Heart left ventricle (tissue), 16 donors: Measurements from ENCODE around the gene LAMA2. TPM values are rescaled to one million over a fixed set of nuclear protein-coding genes. Genes with fewer than 3 reads are reported as not detected.

Source experiments
- ATAC-seq, 4 donors: fragments of 200-7000 bp; cut with Tn5 transposase; one replicate each; pipeline ENCODE4 v1.9.1; 2020 to 2022; ENCODE audit warnings: moderate library complexity in 4 of 4, mild to moderate bottlenecking in 3 of 4, moderate number of reproducible peaks in 1 of 4
- DNase-seq, 5 donors: peaks; one replicate each; pipeline ENCODE4 v3.0.0-alpha.2; 2020
- H3K27ac ChIP-seq, 12 donors: fragments of 200-600 bp; sonication (generic) in 4 of 12; one replicate each; pipeline versions ENCODE4 v1.5.0 to v1.8.0; 2016 to 2022; ENCODE audit warnings: mild to moderate bottlenecking in 2 of 12
- H3K27me3 ChIP-seq, 9 donors: fragments of 200-600 bp; sonication (generic) in 2 of 9; one replicate each; pipeline versions ENCODE4 v1.5.1 to v1.8.0; 2016 to 2022; ENCODE audit warnings: mild to moderate bottlenecking in 3 of 9
- H3K36me3 ChIP-seq, 9 donors: fragments of 200-600 bp; sonication (generic) in 2 of 9; one replicate each; pipeline versions ENCODE4 v1.5.0 to v1.8.0; 2018 to 2022; ENCODE audit warnings: mild to moderate bottlenecking in 2 of 9
- H3K4me1 ChIP-seq, 12 donors: fragments of 200-600 bp; sonication (generic) in 4 of 12; one replicate each; pipeline versions ENCODE4 v1.5.0 to v1.8.0; 2016 to 2022; ENCODE audit warnings: mild to moderate bottlenecking in 3 of 12
- H3K4me3 ChIP-seq, 12 donors: fragments of 200-600 bp; sonication (generic) in 4 of 12; one replicate each; pipeline versions ENCODE4 v1.5.0 to v1.8.0; 2017 to 2022; ENCODE audit warnings: mild to moderate bottlenecking in 9 of 12, moderate library complexity in 4 of 12
- H3K9me3 ChIP-seq, 12 donors: fragments of 200-600 bp; sonication (generic) in 4 of 12; one replicate each; pipeline versions ENCODE4 v1.5.0 to v1.8.0; 2016 to 2022; ENCODE audit warnings: mild to moderate bottlenecking in 1 of 12
- POLR2A ChIP-seq, 2 donors: fragments of 450-650 bp; IDR thresholded peaks; one replicate each; pipeline ENCODE4 v1.6.1; 2017; ENCODE audit warnings: antibody characterized with exemption in 2 of 2, mild to moderate bottlenecking in 2 of 2, moderate library complexity in 2 of 2
- WGBS, 4 donors: extraction: QIAGEN DNeasy Blood & Tissue Kit in 2 of 4; methylation state at CpG; one replicate each; pipeline versions ENCODE4 v1.1.5 to v1.1.7; 2013 to 2018; 5-methylcytosine and 5-hydroxymethylcytosine counted together
- intact Hi-C, 10 donors: fragments of 100-400 bp; cut with DNase I; formaldehyde crosslinking; loops; one replicate each; pipeline versions ENCODE4 v1.11.1 to v1.14.2; 2022
- polyA plus RNA-seq, 2 donors: library from polyadenylated mRNA; stranded (reverse); fragments of 200-250 nt; gene quantifications; one replicate each; pipeline ENCODE4 v1.2.3, GENCODE V29; 2013
- total RNA-seq, 9 donors: library from RNA; depleted of rRNA in 2 of 9; stranded (reverse); fragments of >200 nt in 2 of 9; fragmentation: NEBNext Ultra II Directional in 3 of 9; extraction: Animal tissue kit (Norgen Biotek cat#: 25700) in 3 of 9; gene quantifications; one replicate each; pipeline versions ENCODE4 v1.1.0 to v1.2.4, GENCODE V29; 2016 to 2023
- TF ChIP-seq, protein P1 (sequence below), 12 donors: fragments of 200-600 bp; sonication (generic) in 4 of 12; IDR thresholded peaks; one replicate each; pipeline versions ENCODE4 v1.5.0 to v1.8.0; 2018 to 2022; ENCODE audit warnings: antibody characterized with exemption in 12 of 12, mild to moderate bottlenecking in 5 of 12
- donor health status: ischemic (EF 13 %, LVEDD 7.1; RV severe dilation, severe dysfunction).
- donor health status: healthy with polysubstance abuse.
- donor health status: DM: no; HTN: yes; CAD: no.
- donor health status: DM: no; HTN: no; CAD: no.
- donor health status: ischemic (EF 25% LVEDD 6.9; RV normal size, moderate dysfunction).
- donor health status: ischemic (EF 25% LVEDD 5.7; RV mildly dilated, moderate dysfunction).
- donor health status: healthy.
- donor health status: DM: yes; HTN: yes; CAD: no.
- donor health status: ischemic (EF 35%, LVEDD 5.7; RV mildly dilated, moderate dysfunction).
- donor health status: nonischemic (EF 11% LVEDD 7.7; RV severe dilation, severe dysfunction).
- donor health status: DM: yes; HTN: yes; CAD: no.
- donor health status: PGD.
- donor health status: ischemic (EF 29% LVEDD 5.4; RV normal size, mild dysfunction).
- donor health status: nonischemic (EF 23%, LVEDD 6.1; RV moderate dilation, normal function).

The LAMA2 gene
- total and polyA plus RNA-seq, 11 donors = 34.8 to 299 (median 206) TPM

DNA sequence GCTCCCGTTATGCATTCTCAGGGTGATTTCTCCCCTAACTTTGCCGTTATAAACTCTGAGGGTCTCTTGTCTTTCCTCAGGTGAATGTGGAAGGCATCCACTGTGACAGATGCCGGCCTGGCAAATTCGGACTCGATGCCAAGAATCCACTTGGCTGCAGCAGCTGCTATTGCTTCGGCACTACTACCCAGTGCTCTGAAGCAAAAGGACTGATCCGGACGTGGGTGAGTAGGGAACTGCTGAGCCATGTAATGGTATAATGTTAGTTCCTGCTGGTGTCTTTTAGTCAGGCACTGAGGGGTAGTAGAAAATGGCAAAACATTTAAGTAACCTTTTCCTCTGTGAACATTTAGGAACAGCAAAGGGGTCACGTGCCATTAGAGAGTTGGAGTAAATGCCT is 431.6 kb downstream of the LAMA2 start:
- H3K27me3 ChIP-seq = no peaks in the 10 kb centered on the region
- DNase-seq (peak in 4 of 5 donors; percentile 38 to 69 (median 44)), ATAC-seq (peak; percentile 65 to 87 (median 80))
- H3K4me3 ChIP-seq = no peak overlapping the region
- H3K27ac ChIP-seq = peak overlapping the region in 7 of 12 donors; percentile 2 to 35 (median 5)
- H3K9me3 ChIP-seq = no peaks in the 10 kb centered on the region
- TF ChIP-seq, protein P1, sequence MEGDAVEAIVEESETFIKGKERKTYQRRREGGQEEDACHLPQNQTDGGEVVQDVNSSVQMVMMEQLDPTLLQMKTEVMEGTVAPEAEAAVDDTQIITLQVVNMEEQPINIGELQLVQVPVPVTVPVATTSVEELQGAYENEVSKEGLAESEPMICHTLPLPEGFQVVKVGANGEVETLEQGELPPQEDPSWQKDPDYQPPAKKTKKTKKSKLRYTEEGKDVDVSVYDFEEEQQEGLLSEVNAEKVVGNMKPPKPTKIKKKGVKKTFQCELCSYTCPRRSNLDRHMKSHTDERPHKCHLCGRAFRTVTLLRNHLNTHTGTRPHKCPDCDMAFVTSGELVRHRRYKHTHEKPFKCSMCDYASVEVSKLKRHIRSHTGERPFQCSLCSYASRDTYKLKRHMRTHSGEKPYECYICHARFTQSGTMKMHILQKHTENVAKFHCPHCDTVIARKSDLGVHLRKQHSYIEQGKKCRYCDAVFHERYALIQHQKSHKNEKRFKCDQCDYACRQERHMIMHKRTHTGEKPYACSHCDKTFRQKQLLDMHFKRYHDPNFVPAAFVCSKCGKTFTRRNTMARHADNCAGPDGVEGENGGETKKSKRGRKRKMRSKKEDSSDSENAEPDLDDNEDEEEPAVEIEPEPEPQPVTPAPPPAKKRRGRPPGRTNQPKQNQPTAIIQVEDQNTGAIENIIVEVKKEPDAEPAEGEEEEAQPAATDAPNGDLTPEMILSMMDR (IDR thresholded peaks at IDR 0.05) = no peak
- TF ChIP-seq POLR2A (IDR thresholded peaks at IDR 0.05) = no peak
- intact Hi-C loops = no loop called here
- H3K4me1 ChIP-seq = peaks cover 0 to 25% (median 9%) of the 10 kb centered on the region in 12 donors
- H3K36me3 ChIP-seq = peaks cover 0 to 97% (median 30%) of the 10 kb centered on the region in 9 donors
- WGBS, 4 donors = 51 to 66% (median 53%) methylated on average over 9 of the region's 9 CpGs

DNA sequence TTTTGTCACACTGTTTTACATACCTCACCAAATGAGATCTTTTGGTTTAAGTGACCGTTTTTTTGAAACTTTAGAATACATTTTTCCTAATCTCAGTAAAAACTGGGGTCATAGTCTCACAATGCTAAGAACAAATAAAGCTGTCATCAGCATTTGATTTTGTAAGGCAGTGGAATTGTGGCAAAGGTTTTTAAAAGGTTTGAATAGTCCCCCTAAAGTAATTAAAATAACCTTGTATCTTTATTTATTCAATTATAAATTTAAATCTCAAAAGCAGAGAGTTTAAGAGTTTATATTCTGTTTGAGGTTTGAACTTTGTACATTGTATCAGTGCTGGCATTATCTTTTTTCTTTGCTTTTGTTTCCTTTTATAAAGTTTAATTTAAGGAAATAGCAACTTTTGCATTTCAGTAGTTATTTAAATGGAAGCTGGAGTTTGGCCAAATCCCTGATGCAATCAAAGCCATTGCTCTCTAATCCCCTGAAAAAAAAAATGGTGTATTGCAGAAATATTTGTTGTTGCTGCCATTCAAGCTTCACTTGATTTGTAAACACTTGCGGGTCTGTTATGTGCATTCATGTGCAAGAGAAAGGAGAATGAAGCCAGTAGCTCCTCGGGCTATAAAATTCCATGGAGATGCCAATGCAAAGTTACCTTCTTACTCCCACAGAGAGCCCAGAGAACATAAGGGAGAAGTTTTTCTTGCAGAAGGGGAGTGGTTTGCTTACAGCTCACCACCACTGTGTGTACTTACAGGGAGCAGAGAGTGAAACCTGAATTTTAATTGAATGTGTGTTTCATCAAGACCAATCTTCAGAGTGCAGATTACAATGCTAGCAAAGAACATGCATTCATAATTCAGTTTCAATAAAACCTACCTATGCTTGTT is 435.2 kb downstream of the LAMA2 start:
- DNase-seq = no peak
- Histone ChIP-seq H3K27ac (no peak overlapping the region), H3K36me3 (peaks cover 3 to 100% (median 50%) of the 10 kb centered on the region in 9 donors), H3K4me3 (no peak overlapping the region), H3K27me3 (no peaks in the 10 kb centered on the region), H3K9me3 (no peaks in the 10 kb centered on the region), H3K4me1 (peaks cover 0 to 16% (median 5%) of the 10 kb centered on the region in 12 donors)
- TF ChIP-seq POLR2A (IDR thresholded peaks at IDR 0.05) = no peak
- TF ChIP-seq, protein P1 (IDR thresholded peaks at IDR 0.05) = no peak
- intact Hi-C loops = no loop called here
- ATAC-seq = no peak
- 39 to 50% (median 43%) methylated on average over 3 of the region's 3 CpGs for WGBS, 4 donors

DNA sequence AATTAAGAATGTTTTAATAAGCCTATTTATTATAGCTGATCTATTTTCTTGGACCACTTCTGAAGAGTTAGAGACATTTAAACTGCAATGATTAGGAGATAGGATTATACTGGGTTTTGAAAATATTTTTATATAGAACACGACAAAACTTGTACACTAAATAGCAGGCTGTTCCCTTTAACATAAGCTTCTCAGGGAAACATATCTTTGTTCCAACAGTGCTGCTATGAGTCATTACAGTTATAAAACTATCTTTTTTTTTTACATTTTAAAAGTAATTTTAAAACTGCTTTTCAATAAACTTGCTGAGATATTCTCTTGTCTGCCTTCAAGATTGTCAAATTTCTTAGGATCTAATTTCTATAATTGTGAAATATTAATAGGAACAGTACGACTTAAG is 438.0 kb downstream of the LAMA2 start:
- intact Hi-C loops = loop anchor here in 1 of 10 donors (10.0 kb wide), 1 partner anchor 144 kb away; no protein-coding TSS in a partner anchor
- no peak overlapping the region for H3K27ac ChIP-seq
- peaks cover under 1 to 100% (median 64%) of the 10 kb centered on the region in 9 donors for H3K36me3 ChIP-seq
- no peaks in the 10 kb centered on the region for H3K27me3 ChIP-seq
- no peaks in the 10 kb centered on the region for H3K4me1 ChIP-seq
- ATAC-seq (no peak), DNase-seq (no peak)
- no peaks in the 10 kb centered on the region for H3K9me3 ChIP-seq
- no peak for TF ChIP-seq POLR2A (IDR thresholded peaks at IDR 0.05)
- TF ChIP-seq, protein P1 (IDR thresholded peaks at IDR 0.05) = no peak
- H3K4me3 ChIP-seq = no peak overlapping the region
- WGBS, 4 donors = 87 to 92% (median 89%) methylated on average over 2 of the region's 2 CpGs

DNA sequence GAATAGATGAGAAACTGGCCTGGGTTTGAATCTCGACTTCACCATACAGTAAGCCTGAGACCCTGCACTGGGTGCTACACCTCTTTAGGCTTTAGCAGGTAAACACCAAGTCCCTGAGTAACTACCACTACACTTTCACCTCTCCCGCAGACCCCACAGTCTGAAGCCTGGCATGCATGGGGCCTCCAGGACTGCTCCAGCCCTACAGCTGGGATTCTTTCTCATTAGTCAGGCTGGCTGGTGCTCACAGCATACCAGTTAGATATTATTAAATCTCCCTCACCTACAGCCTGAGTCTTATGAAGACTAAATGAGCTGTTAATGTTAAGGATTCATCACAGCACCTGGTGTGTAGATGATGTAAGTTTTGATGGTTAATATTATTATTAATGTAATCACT is 438.4 kb downstream of the LAMA2 start:
- Histone ChIP-seq H3K36me3 (peaks cover 0 to 100% (median 64%) of the 10 kb centered on the region in 9 donors), H3K27me3 (no peaks in the 10 kb centered on the region), H3K4me1 (no peaks in the 10 kb centered on the region), H3K4me3 (no peak overlapping the region), H3K27ac (no peak overlapping the region), H3K9me3 (no peaks in the 10 kb centered on the region)
- WGBS, 4 donors = 77 to 83% (median 78%) methylated on average over 2 of the region's 2 CpGs
- ATAC-seq (peak in 2 of 4 donors; percentile 31 to 38), DNase-seq (no peak)
- TF ChIP-seq, protein P1 (IDR thresholded peaks at IDR 0.05) = no peak
- TF ChIP-seq POLR2A (IDR thresholded peaks at IDR 0.05) = no peak
- intact Hi-C loops = loop anchor here in 1 of 10 donors (10.0 kb wide), 1 partner anchor 143 kb away; no protein-coding TSS in a partner anchor
